HT-29 (cell line): ENCODE measurements around the gene EXOSC6. TPM values are rescaled to one million over a fixed set of nuclear protein-coding genes. Genes with fewer than 3 reads are reported as not detected.
"Not testable (repeated sequence)": the region's sequence is repeated elsewhere in the genome, so short reads cannot be mapped to it uniquely, and the experiment has no call there.

Experiments
- DNase-seq: peaks from one replicate; pipeline ENCODE4 v3.0.0-alpha.2; 2015; ENCODE audit warnings: low spot score
- total RNA-seq: library from RNA; depleted of rRNA; stranded (reverse); fragments of >200 nt; shearing (Covaris generic); gene quantifications from 2 replicates; pipeline ENCODE4 v1.2.3, GENCODE V29; 2014

The EXOSC6 gene
- total RNA-seq, 1 experiment from 2014 or later: 28.5 TPM

- no peak for DNase-seq
Observed at GRCh38 chr16:70254965-70255286, 3.2 kb upstream of the EXOSC6 start.

DNA sequence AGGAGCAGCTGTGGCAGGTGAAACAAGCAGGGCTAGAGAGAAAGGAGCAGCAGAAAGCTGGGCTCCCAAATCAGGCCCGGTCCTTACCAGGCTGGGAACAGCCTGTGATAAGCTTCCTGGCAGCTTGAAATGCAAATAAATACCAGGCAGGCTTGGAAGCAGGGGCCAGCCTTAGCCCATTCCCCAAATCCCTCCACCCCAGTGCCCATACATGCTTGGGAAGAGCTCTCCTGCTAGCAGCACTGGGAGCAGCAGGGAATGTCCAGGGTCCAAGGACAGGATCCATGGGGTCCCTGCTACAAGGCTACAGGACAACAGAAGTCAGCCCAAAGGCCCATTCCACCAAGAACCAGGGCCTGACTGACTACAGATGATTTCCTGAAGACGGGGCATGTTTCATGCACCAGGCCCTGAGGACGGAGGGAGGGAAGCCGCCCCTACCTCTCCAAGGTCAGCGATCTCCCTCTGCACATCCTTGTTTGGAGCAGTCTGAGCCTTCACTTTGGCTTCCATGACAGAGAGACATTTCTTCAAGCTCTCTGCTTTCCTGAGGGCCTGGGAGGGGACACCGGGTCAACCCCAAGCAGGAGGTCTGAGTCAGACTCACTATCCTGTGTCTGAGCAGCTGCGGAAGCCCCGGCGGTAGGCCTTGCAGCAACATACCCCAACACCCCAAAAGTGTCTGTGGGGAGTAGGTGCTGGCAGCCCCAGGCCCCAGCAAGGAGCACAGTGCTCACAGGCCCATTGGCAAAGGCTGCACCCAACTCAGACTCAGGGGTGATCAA, 2.6 kb upstream of the EXOSC6 start:
- DNase-seq: no peak

GRCh38 chr16:70253291-70254106, 1.8 kb upstream of the EXOSC6 start:
- DNase-seq: peak; percentile 55

GRCh38 chr16:70252355-70252988, 732 bp upstream of the EXOSC6 start:
- peak; percentile 26 for DNase-seq

DNA sequence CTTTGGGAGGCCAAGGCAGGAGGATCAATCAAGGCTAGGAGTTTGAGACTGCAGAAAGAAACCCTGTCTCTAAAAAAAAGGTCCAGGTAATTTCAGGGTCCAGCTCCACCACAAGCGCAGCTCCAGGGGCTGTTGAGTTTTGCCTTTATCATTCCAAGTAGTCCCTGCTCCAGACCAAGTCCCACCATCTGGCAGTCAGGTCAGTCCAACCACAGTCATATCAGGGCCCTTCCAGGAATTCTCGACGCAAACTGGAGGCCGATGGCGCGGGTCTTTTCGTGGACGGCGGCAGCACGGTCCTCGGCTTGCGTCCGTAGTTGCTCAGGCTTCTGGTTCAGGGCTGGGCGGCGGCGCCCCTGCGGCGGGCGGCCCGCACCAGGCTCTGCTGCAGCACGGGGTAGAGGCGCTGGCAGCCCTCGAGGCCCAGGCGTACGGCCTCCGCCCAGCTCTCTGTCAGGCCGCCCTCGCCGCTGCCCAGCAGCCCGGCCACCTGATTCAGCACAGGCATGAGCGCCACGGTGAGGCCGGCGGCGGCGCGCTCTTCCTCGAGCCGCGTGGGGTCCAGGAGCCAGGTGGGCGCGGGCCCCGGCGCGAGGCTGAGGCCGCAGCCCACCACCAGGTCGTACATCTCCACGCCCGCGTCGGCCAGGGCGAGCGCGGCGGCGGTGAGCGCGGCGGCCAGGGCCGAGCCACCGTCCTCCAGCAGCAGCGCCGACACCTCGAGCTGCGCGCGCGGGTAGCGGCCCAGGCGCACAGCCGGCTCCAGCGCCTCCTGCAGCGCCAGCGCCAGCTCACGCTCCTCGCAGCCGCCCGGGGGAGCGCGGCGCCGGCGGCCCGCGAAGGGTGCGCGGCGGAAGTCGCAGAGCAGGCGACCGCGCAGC, 752 bp downstream of the EXOSC6 start:
- peak; percentile 60 for DNase-seq

- DNase-seq: not testable (repeated sequence)
Observed at GRCh38 chr16:70249697-70250096, 2.0 kb downstream of the EXOSC6 start.

DNA sequence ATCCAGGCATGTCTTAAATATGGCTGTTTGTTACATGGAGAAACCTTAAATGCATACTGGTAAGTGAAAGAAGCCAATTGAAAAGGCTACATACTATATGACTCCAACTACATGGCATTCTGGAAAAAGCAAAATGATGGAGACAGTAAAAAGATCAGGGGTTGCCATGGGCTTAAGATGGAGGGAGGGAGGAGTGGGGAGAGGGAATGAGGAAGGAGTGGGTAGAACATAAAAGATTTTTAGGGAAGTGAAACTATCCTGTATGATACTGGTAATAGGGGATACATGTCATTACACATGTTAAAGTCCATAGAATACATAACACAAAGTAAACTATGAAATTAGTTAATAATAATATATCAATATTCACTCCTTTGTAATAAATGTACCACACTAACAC, 13.0 kb downstream of the EXOSC6 start:
- DNase-seq: not testable (repeated sequence)

GRCh38 chr16:70231831-70232230, 19.9 kb downstream of the EXOSC6 start:
- DNase-seq: not testable (repeated sequence)

DNA sequence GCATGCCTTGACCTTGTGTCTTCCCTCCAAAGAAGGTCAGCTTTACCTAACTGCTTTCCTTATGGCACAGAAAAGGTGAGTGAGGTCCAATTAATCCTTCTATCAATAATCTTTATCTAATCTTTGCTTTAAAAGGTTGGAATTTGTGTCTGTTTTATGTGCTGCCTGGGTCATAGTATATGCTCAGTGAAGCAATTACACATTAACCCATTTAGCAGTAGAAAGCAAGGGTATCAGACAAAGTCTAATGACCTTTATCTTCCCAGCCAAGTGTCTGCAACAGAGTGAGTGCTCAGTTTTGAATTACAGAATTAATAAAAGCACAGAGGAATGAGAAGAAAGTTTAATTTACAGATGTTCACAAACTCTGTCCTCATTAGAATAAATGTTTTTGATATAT, 25.7 kb downstream of the EXOSC6 start:
- not testable (repeated sequence) for DNase-seq

DNA sequence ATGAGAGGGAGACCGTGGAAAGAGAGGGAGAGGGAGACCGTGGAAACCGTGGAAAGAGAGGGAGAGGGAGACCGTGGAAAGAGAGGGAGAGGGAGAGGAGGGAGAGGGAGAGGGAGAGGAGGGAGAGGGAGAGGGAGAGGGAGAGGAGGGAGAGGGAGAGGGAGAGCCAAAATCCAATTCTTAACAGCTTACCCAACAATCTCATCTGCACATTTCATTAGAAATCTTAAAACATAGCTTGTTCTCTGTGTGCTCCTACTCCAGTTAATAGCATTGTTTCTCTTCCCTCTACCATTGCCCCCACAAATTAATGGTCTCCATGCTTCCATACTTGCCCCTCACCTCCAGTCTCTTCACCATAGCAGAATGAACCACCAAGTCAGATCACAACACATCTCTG, 26.3 kb downstream of the EXOSC6 start:
- DNase-seq: not testable (repeated sequence)

GRCh38 chr16:70224645-70225044, 27.1 kb downstream of the EXOSC6 start:
- not testable (repeated sequence) for DNase-seq

GRCh38 chr16:70223971-70224513, 27.7 kb downstream of the EXOSC6 start:
- DNase-seq: not testable (repeated sequence)

GRCh38 chr16:70223216-70223615, 28.5 kb downstream of the EXOSC6 start:
- DNase-seq: peak; percentile 31

- not testable (repeated sequence) for DNase-seq
Observed at GRCh38 chr16:70222574-70222973, 29.2 kb downstream of the EXOSC6 start.

DNA sequence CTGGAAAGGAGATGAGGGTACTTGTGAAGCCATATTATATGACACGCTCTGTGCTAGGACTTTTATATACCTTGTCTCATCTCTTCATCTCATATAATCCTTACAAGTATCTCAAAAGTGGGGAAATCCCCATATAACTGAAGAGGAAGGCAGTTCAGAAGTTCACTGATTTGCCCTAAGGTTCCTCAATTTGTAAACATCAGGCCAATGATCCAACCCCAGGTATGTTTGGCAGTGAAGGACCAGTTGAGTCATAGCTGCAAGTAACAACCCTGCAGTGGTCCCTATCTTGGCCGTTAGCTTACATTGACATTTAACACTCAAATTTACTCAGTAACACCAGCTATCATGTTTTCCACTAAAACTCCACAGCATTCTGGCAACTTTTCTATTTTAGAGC, 33.2 kb downstream of the EXOSC6 start:
- DNase-seq: not testable (repeated sequence)

DNA sequence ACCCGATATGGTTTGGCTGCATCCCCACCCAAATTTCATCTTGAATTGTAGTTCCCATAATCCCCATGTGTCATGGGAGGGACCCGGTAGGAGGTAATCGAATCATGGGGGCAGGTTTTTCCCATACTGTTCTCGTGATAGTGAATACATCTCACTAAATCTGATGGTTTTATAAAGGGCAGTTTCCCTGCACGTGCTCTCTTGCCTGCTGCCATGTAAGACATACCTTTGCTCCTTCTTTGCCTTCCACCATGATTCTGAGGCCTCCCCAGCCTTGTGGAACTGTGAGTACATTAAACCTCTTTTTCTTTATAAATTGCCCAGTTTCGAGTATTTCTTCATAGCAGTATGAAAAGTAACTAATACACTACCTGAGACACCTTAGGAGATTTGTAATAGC, 45.4 kb downstream of the EXOSC6 start:
- DNase-seq: not testable (repeated sequence)

DNA sequence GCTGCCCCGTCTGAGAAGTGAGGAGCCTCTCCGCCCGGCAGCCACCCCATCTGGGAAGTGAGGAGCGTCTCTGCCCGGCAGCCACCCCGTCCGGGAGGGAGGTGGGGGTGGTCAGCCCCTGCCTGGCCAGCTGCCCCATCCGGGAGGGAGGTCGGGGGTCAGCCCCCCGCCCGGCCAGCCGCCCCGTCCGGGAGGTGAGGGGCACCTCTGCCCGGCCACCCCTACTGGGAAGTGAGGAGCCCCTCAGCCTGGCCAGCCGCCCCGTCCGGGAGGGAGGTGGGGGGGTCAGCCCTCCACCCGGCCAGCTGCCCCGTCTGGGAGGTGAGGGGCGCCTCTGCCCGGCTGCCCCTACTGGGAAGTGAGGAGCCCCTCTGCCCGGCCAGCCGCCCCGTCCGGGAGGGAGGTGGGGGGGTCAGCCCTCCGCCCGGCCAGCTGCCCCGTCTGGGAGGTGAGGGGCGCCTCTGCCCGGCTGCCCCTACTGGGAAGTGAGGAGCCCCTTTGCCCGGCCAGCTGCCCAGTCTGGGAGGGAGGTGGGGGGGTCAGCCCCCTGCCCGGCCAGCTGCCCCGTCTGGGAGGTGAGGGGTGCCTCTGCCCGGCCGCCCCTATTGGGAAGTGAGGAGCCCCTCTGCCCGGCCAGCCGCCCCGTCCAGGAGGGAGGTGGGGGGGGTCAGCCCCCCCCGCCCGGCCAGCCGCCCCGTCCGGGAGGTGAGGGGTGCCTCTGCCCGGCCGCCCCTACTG, 46.9 kb downstream of the EXOSC6 start:
- DNase-seq: not testable (repeated sequence)

DNA sequence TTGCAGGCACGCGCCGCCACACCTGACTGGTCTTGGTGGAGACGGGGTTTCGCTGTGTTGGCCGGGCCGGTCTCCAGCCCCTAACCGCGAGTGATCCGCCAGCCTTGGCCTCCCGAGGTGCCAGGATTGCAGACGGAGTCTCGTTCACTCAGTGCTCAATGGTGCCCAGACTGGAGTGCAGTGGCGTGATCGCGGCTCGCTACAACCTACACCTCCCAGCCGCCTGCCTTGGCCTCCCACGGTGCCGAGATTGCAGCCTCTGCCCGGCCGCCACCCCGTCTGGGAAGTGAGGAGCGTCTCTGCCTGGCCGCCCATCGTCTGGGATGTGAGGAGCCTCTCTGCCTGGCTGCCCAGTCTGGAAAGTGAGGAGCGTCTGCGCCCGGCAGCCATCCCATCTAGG, 47.7 kb downstream of the EXOSC6 start:
- DNase-seq: not testable (repeated sequence)

GRCh38 chr16:70203508-70203907, 48.2 kb downstream of the EXOSC6 start:
- DNase-seq: not testable (repeated sequence)

- DNase-seq: not testable (repeated sequence)
Observed at GRCh38 chr16:70200063-70200462, 51.7 kb downstream of the EXOSC6 start.
